HL-60 (cell line): ENCODE measurements around the gene MACF1.
"Not testable (repeated sequence)": the region's sequence is repeated elsewhere in the genome, so short reads cannot be mapped to it uniquely, and the experiment has no call there.

ENCODE experiments used
- DNase-seq, 2 experiments: peaks; one replicate each; pipeline ENCODE4 v3.0.0-alpha.2; 2010 to 2020; ENCODE audit warnings: low read depth in 1 of 2, low spot score in 1 of 2
- H3K27ac ChIP-seq: fragments of 250-450 bp; sonication (Bioruptor Pico); replicated peaks from 2 replicates; pipeline ENCODE4 v1.5.1; 2020; ENCODE audit warnings: mild to moderate bottlenecking, moderate library complexity
- H3K27me3 ChIP-seq: fragments of 250-450 bp; sonication (Bioruptor Pico); 2 replicates; pipeline ENCODE4 v1.5.1; 2021; ENCODE audit warnings: mild to moderate bottlenecking, moderate library complexity; ENCODE audit not compliant: insufficient read depth, poor library complexity, severe bottlenecking
- H3K4me3 ChIP-seq: replicated peaks from 2 replicates; pipeline ENCODE4 v1.5.1; 2011; ENCODE audit warnings: mild to moderate bottlenecking, control low read depth, low read length; ENCODE audit not compliant: insufficient read depth
- GABPA ChIP-seq: IDR thresholded peaks from 2 replicates; pipeline ENCODE4 v1.6.1; 2012; ENCODE audit warnings: low read depth
- POLR2AphosphoS5 ChIP-seq: IDR thresholded peaks from 2 replicates; pipeline ENCODE4 v1.6.1; 2012; ENCODE audit warnings: low read depth
- SPI1 ChIP-seq: IDR thresholded peaks from 2 replicates; pipeline ENCODE4 v1.6.1; 2012; ENCODE audit warnings: low read depth, mild to moderate bottlenecking, borderline replicate concordance
- TF ChIP-seq, protein P1 (sequence below): IDR thresholded peaks from 2 replicates; pipeline ENCODE4 v1.6.1; 2012; ENCODE audit warnings: low read depth; ENCODE audit not compliant: insufficient replicate concordance
- TF ChIP-seq, protein P2 (sequence below): IDR thresholded peaks from one replicate; pipeline ENCODE4 v1.5.1; 2011; ENCODE audit warnings: low read length, control low read depth, inconsistent platforms; ENCODE audit not compliant: insufficient read depth

The MACF1 gene

DNA sequence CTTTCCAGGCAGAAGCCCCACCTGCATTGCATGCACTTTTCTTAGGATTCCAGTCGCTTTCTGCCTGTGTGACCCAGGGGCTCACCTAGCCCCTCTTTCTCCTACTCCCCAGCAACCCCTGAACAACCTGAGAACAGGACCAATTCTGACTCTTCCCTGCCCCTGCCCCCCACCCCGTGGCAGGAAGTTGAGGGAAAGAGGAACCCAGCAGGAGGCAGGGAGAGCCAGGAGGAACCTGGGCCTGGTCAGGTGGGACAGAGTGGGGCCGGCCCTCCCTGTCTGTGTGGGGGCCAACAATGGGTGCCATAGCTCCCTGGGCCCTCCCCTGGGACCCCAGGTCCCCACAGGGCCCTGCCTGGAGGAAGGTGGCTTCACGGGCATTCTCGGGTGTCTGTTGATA, 293.1 kb downstream of the MACF1 start:
- Histone ChIP-seq H3K27me3 (peaks cover 5% of the 10 kb centered on the region), H3K27ac (no peak overlapping the region), H3K4me3 (no peak overlapping the region)
- TF ChIP-seq SPI1, result peak; percentile 69; the same call in 1 of the 2 replicates
- no peak for TF ChIP-seq GABPA
- TF ChIP-seq, protein P1, sequence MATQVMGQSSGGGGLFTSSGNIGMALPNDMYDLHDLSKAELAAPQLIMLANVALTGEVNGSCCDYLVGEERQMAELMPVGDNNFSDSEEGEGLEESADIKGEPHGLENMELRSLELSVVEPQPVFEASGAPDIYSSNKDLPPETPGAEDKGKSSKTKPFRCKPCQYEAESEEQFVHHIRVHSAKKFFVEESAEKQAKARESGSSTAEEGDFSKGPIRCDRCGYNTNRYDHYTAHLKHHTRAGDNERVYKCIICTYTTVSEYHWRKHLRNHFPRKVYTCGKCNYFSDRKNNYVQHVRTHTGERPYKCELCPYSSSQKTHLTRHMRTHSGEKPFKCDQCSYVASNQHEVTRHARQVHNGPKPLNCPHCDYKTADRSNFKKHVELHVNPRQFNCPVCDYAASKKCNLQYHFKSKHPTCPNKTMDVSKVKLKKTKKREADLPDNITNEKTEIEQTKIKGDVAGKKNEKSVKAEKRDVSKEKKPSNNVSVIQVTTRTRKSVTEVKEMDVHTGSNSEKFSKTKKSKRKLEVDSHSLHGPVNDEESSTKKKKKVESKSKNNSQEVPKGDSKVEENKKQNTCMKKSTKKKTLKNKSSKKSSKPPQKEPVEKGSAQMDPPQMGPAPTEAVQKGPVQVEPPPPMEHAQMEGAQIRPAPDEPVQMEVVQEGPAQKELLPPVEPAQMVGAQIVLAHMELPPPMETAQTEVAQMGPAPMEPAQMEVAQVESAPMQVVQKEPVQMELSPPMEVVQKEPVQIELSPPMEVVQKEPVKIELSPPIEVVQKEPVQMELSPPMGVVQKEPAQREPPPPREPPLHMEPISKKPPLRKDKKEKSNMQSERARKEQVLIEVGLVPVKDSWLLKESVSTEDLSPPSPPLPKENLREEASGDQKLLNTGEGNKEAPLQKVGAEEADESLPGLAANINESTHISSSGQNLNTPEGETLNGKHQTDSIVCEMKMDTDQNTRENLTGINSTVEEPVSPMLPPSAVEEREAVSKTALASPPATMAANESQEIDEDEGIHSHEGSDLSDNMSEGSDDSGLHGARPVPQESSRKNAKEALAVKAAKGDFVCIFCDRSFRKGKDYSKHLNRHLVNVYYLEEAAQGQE, result no peak
- TF ChIP-seq, protein P2, sequence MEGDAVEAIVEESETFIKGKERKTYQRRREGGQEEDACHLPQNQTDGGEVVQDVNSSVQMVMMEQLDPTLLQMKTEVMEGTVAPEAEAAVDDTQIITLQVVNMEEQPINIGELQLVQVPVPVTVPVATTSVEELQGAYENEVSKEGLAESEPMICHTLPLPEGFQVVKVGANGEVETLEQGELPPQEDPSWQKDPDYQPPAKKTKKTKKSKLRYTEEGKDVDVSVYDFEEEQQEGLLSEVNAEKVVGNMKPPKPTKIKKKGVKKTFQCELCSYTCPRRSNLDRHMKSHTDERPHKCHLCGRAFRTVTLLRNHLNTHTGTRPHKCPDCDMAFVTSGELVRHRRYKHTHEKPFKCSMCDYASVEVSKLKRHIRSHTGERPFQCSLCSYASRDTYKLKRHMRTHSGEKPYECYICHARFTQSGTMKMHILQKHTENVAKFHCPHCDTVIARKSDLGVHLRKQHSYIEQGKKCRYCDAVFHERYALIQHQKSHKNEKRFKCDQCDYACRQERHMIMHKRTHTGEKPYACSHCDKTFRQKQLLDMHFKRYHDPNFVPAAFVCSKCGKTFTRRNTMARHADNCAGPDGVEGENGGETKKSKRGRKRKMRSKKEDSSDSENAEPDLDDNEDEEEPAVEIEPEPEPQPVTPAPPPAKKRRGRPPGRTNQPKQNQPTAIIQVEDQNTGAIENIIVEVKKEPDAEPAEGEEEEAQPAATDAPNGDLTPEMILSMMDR, result no peak
- no peak for TF ChIP-seq POLR2AphosphoS5
- peak in 1 of 2 experiments; percentile 29 for DNase-seq

DNA sequence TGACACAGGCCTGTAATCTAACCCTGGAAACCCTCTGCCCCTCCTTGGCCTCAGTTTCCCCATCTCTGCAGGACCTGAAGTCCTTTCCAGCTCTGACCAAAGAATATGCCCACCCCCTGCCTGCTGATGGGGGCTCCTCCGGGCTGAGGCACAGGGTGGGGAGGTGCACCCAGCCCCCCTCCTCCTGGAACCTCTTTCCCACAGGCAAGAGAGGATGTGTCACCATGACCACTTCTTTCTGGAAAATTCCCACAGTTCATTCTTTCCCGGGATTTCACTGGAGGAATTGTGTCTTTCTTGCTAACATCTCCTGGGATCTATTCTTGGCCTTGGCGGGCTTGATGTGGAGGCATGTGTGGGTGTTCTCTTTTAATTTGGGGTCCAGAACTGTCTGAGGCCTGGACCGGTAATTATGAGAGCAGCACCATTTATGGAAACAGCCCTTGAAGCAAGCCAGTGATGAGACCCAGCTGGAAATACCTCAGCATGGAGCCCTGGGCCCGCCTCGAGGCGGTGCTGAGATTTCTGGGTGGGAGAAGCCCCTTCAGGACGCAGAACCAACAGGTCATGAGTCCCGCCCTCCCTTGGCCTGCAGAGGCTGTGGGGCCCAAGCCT, 293.7 kb downstream of the MACF1 start:
- H3K4me3 ChIP-seq, DNase-seq: not testable (repeated sequence)

DNA sequence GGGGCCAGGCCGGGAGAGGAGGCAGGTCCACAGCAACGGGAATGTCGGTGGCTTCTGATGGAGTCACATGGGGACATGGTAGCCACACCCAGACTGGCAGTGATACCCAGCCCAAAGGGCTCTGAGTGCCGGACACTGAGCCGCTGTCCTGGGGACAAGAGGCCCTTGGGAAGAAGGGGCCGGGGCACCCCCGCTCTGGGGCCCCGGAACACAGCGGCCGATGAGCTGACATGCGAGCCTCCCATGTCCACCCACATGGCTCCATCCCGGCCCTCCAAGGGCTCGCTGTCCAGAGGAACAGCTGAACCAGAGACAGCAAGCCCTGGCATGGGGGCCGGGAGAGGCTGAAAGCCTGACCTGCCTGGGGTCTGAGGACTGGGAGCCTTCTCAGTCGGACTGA, 294.3 kb downstream of the MACF1 start:
- H3K27me3 ChIP-seq, DNase-seq, H3K27ac ChIP-seq, H3K4me3 ChIP-seq: not testable (repeated sequence)

More for the DNA sequence above, 293.7 kb downstream of the MACF1 start:
- not testable (repeated sequence) for H3K27me3 ChIP-seq, H3K27ac ChIP-seq

DNA sequence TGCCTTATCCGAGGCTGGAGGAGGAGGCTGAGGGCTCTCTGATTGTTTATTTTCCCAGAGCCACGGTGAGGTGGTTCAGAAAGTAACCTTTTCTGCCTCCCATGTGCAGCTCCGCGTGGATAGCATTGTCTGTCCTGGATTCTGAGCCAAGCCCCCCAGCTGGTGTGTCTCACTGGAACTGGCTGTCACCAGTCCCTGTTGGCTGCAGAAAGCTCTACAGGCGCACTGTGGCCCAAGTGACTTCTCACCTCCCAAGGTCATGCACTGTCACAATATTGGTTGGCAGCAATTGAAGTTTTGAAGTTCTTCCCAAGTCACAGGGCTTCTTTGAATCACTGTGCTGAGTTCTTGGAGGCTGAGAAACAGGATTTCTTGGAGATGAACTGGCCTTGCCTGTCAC, 295.2 kb downstream of the MACF1 start:
- TF ChIP-seq GABPA (no peak), SPI1 (no peak), POLR2AphosphoS5 (no peak)
- TF ChIP-seq, protein P1, result no peak
- TF ChIP-seq, protein P2, result no peak
- Histone ChIP-seq H3K27ac (no peak overlapping the region), H3K4me3 (no peak overlapping the region), H3K27me3 (no peaks in the 10 kb centered on the region)
- no peak for DNase-seq

DNA sequence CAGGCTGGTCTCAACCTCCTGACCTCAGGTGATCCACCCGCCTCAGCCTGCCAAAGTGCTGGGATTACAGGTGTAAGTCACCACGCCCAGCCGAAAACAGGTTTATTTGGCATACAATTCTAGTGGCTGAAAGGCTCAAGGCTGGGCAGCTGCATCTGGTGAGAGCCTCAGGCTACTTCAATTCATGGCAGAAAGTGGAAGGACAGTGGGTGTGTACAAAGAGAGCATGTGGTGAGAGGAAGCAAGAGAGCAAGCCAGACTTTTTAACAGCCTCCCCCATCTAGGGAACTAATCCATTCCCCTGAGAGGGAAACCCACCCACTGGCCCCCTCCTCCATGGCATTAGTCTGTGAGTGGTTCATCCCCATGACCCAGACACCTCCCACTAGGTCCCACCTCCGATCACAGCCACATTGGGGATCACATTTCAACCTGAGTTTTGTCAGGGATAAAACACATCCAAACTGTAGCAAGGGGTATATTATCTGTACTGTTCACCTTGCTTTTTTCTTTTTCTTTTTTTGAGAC, 296.4 kb downstream of the MACF1 start:
- H3K27me3 ChIP-seq, result no peaks in the 10 kb centered on the region
- no peak overlapping the region for H3K27ac ChIP-seq
- no peak overlapping the region for H3K4me3 ChIP-seq
- no peak for TF ChIP-seq GABPA
- no peak for TF ChIP-seq POLR2AphosphoS5
- no peak for TF ChIP-seq SPI1
- TF ChIP-seq, protein P1, result no peak
- TF ChIP-seq, protein P2, result no peak
- DNase-seq, result no peak
